Myocyte (in vitro differentiated cells): ENCODE results near the gene SMG6. TPM values are rescaled to one million over a fixed set of nuclear protein-coding genes. Genes with fewer than 3 reads are reported as not detected.
"Not testable (repeated sequence)": the region's sequence is repeated elsewhere in the genome, so short reads cannot be mapped to it uniquely, and the experiment has no call there.

Experiments
- DNase-seq: peaks from one replicate; pipeline ENCODE4 v3.0.0-alpha.2; 2012; ENCODE audit warnings: low read depth
- total RNA-seq: library from RNA; depleted of rRNA; stranded (reverse); fragments of >200 nt; gene quantifications from 2 replicates; pipeline ENCODE4 v1.2.3, GENCODE V29; 2014

SMG6 gene
- total RNA-seq, 1 donor from 2014 or later = 25.2 TPM

- no peak for DNase-seq
Measured at GRCh38 chr17:2309338-2310154, 6.0 kb upstream of the SMG6 start.

- no peak for DNase-seq
Measured at GRCh38 chr17:2304931-2305330, 1.3 kb upstream of the SMG6 start.

- no peak for DNase-seq
Measured at GRCh38 chr17:2302778-2303203, 794 bp downstream of the SMG6 start.

- DNase-seq = no peak
Measured at GRCh38 chr17:2299756-2300155, 3.8 kb downstream of the SMG6 start.

GRCh38 chr17:2299136-2299535 lies 4.4 kb downstream of the SMG6 start:
- no peak for DNase-seq

- no peak for DNase-seq
Measured at GRCh38 chr17:2297023-2297422, 6.6 kb downstream of the SMG6 start.

- DNase-seq = no peak
Measured at GRCh38 chr17:2295575-2295974, 8.0 kb downstream of the SMG6 start.

GRCh38 chr17:2292100-2292499 lies 11.5 kb downstream of the SMG6 start:
- DNase-seq = no peak

- peak; percentile 18 for DNase-seq
Measured at GRCh38 chr17:2289878-2290478, 13.6 kb downstream of the SMG6 start.

- no peak for DNase-seq
Measured at GRCh38 chr17:2283302-2283701, 20.3 kb downstream of the SMG6 start.

GRCh38 chr17:2282297-2282873 lies 21.2 kb downstream of the SMG6 start:
- DNase-seq = peak; percentile 80

- no peak for DNase-seq
Measured at GRCh38 chr17:2279707-2280106, 23.9 kb downstream of the SMG6 start.

- DNase-seq = no peak
Measured at GRCh38 chr17:2277429-2278170, 26.0 kb downstream of the SMG6 start.

- DNase-seq = peak; percentile 65
Measured at GRCh38 chr17:2275722-2276121, 27.9 kb downstream of the SMG6 start.

- no peak for DNase-seq
Measured at GRCh38 chr17:2274414-2274813, 29.2 kb downstream of the SMG6 start.

- DNase-seq = no peak
Measured at GRCh38 chr17:2271985-2272702, 31.4 kb downstream of the SMG6 start.

GRCh38 chr17:2267354-2267753 lies 36.2 kb downstream of the SMG6 start:
- DNase-seq = no peak

- no peak for DNase-seq
Measured at GRCh38 chr17:2266865-2267228, 36.7 kb downstream of the SMG6 start.

GRCh38 chr17:2266045-2266864 lies 37.3 kb downstream of the SMG6 start:
- no peak for DNase-seq

GRCh38 chr17:2265166-2265565 lies 38.4 kb downstream of the SMG6 start:
- DNase-seq = not testable (repeated sequence)
